Endothelial cell of umbilical vein (primary cell): ENCODE data around the gene XPNPEP2.

Experiments used
- CTCF ChIP-seq, 2 donors: IDR thresholded peaks; 1 replicate in 1 of 2; 2 replicates in 1 of 2; pipeline ENCODE4 v1.5.1; 2011; ENCODE audit warnings: low read length in 2 of 2, mild to moderate bottlenecking in 2 of 2, moderate library complexity in 2 of 2, control low read depth in 1 of 2, inconsistent platforms in 1 of 2, low read depth in 1 of 2; ENCODE audit not compliant: insufficient read depth in 1 of 2; ENCODE audit errors: extremely low read depth in 1 of 2
- EZH2 ChIP-seq: IDR thresholded peaks from 2 replicates; pipeline ENCODE4 v1.6.1; 2012; ENCODE audit warnings: borderline replicate concordance, low read depth, mild to moderate bottlenecking, moderate library complexity, low read length, inconsistent platforms; ENCODE audit not compliant: severe bottlenecking
- JUN ChIP-seq: IDR thresholded peaks from 2 replicates; pipeline ENCODE4 v1.6.1; 2011; ENCODE audit warnings: borderline replicate concordance, low read depth; ENCODE audit not compliant: insufficient read length, insufficient read depth
- MAX ChIP-seq: IDR thresholded peaks from 2 replicates; pipeline ENCODE4 v1.6.1; 2011; ENCODE audit not compliant: insufficient read depth, insufficient read length
- MYC ChIP-seq: IDR thresholded peaks from one replicate; pipeline ENCODE4 v1.6.1; 2011; ENCODE audit warnings: mild to moderate bottlenecking, low read depth, low read length
- POLR2A ChIP-seq: IDR thresholded peaks from 2 replicates; pipeline ENCODE4 v1.6.1; 2012; ENCODE audit warnings: low read depth, mild to moderate bottlenecking, control low read depth, low read length
- POLR2AphosphoS5 ChIP-seq: IDR thresholded peaks from 2 replicates; pipeline ENCODE4 v1.6.1; 2012; ENCODE audit warnings: low read depth, mild to moderate bottlenecking, control low read depth, low read length, moderate library complexity; ENCODE audit not compliant: insufficient read depth

GRCh38 chrX:129718676-129719075 is 20.1 kb upstream of the XPNPEP2 start:
- no peak for TF ChIP-seq CTCF (IDR thresholded peaks at IDR 0.05; ENCODE audit: extremely low read depth in 1 of 2, insufficient read depth in 1 of 2, low read depth in 1 of 2, low read length in 2 of 2)
- TF ChIP-seq POLR2A, result no peak
- no peak for TF ChIP-seq JUN
- no peak for TF ChIP-seq POLR2AphosphoS5
- no peak for TF ChIP-seq EZH2
- no peak for TF ChIP-seq MAX
- no peak for TF ChIP-seq MYC
